ENCODE data around the gene LRRC23. TPM values are rescaled to one million over a fixed set of nuclear protein-coding genes. Genes with fewer than 3 reads are reported as not detected.

The LRRC23 gene
- total RNA-seq, 4 donors from 2014 or later, result 3.9 to 7.9 (median 6.2) TPM

DNA sequence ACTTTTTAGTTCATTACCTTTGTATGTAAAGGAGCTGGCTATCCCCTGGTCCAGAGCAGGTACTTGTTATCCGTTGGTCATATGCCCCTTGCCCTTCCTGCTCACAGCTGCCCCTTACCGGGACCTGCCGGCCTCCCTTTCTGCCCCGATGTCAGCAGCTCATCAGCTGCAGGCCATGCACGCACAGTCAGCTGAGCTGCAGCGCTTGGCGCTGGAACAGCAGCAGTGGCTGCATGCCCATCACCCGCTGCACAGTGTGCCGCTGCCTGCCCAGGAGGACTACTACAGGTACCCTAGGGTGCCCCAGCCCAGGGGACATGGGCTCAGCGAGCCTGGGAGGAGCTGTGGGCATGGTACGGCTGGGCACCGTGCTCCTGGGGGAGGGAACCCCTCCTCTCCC, 36.6 kb downstream of the LRRC23 start:
- TF ChIP-seq, protein P1, sequence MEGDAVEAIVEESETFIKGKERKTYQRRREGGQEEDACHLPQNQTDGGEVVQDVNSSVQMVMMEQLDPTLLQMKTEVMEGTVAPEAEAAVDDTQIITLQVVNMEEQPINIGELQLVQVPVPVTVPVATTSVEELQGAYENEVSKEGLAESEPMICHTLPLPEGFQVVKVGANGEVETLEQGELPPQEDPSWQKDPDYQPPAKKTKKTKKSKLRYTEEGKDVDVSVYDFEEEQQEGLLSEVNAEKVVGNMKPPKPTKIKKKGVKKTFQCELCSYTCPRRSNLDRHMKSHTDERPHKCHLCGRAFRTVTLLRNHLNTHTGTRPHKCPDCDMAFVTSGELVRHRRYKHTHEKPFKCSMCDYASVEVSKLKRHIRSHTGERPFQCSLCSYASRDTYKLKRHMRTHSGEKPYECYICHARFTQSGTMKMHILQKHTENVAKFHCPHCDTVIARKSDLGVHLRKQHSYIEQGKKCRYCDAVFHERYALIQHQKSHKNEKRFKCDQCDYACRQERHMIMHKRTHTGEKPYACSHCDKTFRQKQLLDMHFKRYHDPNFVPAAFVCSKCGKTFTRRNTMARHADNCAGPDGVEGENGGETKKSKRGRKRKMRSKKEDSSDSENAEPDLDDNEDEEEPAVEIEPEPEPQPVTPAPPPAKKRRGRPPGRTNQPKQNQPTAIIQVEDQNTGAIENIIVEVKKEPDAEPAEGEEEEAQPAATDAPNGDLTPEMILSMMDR (IDR thresholded peaks at IDR 0.05; ENCODE audit: low read depth), result no peak

DNA sequence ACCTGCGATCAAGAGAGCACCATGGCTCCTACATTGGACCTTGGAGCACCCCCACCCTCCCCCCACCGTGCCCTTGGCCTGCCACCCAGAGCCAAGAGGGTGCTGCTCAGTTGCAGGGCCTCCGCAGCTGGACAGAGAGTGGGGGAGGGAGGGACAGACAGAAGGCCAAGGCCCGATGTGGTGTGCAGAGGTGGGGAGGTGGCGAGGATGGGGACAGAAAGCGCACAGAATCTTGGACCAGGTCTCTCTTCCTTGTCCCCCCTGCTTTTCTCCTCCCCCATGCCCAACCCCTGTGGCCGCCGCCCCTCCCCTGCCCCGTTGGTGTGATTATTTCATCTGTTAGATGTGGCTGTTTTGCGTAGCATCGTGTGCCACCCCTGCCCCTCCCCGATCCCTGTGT, 37.2 kb downstream of the LRRC23 start:
- TF ChIP-seq, protein P1 (IDR thresholded peaks at IDR 0.05; ENCODE audit: low read depth), result no peak

DNA sequence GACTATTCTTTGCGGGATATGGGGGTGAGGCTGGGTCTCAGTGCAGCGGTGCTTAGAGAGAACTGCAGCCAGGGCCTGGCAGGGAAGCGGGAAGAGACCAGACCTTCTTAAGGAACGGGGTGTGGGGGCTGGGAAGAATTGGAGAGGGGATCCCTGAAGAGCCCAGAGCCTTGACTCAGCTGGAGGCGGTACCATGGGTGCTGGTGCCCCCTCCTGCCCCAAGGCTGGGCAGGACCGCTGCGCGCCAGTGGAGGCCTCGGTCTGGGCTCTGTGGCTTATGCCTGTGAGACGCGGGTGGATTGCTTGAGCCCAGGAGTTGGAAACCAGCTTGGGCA, 37.7 kb downstream of the LRRC23 start:
- TF ChIP-seq, protein P1 (IDR thresholded peaks at IDR 0.05; ENCODE audit: low read depth), result no peak

DNA sequence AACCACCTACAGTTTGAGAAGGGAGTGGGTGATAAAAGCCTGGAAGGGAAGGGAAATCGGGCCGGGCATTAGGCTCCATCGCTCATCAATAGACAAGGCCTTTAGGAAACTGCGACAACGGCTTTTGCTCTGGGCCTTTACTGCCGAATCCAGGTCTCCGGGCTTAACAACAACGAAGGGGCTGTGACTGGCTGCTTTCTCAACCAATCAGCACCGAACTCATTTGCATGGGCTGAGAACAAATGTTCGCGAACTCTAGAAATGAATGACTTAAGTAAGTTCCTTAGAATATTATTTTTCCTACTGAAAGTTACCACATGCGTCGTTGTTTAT, 38.7 kb downstream of the LRRC23 start:
- TF ChIP-seq, protein P1 (IDR thresholded peaks at IDR 0.05; ENCODE audit: low read depth), result no peak

DNA sequence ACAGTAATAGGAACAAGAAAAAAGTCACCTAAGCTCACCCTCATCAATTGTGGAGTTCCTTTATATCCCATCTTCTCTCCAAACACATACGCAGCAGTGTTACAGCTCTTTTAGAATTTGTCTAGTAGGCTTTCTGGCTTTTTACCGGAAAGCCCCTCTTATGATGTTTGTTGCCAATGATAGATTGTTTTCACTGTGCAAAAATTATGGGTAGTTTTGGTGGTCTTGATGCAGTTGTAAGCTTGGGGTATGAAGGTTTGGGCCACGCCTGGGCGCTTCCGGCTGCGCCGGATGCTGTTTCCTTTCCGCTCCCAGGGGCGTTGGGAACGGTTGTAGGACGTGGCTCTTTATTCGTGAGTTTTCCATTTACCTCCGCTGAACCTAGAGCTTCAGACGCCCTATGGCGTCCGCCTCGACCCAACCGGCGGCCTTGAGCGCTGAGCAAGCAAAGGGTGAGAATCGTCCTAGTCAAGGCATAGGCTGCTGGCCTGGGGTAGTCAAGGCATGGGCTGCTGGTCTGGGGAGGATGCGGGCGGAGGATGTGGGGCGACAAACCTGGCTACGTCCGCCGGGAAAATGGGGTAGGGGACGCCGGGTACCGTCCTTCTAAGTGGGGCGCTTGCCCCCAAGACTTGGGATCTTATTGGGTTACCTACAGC, 39.2 kb downstream of the LRRC23 start, which contains the start of the genes C12orf57 and RNU7-1:
TSS of gene C12orf57 (plus strand) at position 301 of the 659 bp plus-strand sequence. CDS start at position 401, 100 bp downstream.
TSS of gene RNU7-1 (plus strand) at position 95 of the 659 bp plus-strand sequence.
- TF ChIP-seq, protein P1 (IDR thresholded peaks at IDR 0.05; ENCODE audit: low read depth), result no peak

DNA sequence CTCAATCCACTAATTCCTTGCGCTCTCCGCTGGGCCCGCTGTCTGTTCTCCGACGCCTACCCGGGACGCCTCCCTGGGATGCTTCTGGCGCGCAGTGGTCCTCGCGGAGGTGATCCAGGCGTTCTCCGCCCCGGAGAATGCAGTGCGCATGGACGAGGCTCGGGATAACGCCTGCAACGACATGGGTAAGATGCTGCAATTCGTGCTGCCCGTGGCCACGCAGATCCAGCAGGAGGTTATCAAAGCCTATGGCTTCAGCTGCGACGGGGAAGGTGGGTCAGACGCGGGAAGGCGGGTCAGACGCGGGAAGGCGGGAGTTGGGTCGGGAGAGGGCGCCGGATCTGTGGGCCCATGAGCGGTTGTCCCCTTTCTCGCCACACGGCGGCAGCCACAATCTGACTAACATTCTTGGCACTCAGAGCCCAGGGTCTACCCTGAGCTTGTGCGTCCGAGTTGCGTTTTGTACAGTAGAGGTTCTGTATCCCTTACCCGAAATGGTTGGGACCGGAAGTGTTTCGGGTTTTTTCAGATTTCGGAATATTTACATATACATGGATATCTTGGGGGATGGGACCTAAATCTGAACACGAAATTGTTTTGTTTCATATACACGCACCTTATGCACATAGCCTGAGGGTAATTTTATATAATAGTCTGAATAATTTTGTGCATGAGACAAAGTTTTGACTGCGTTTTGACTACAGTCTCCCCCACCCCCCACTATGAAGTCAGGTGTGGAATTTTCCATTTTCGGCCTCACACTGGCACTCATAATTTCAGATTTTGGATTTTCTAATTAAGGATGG, 40.0 kb downstream of the LRRC23 start:
- TF ChIP-seq, protein P1 (IDR thresholded peaks at IDR 0.05; ENCODE audit: low read depth), result no peak

DNA sequence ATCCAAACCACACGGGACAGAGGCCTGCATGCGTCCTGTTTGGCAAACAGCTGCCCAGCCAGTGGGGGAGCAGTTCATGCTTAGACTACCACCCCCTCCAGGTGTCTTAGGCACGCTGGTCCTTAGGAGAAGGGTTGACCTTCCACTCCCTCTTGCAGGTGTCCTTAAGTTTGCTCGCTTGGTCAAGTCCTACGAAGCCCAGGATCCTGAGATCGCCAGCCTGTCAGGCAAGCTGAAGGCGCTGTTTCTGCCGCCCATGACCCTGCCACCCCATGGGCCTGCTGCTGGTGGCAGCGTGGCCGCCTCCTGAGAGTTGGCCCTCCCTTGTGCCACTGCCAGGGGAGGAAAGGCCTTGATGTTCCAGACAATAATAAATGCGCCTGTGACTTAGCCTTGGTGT, 41.0 kb downstream of the LRRC23 start:
- TF ChIP-seq, protein P1 (IDR thresholded peaks at IDR 0.05; ENCODE audit: low read depth), result no peak
